HG02610 (cell line): Measurements from ENCODE around the gene FXYD1.
"Not testable (repeated sequence)": the region's sequence is repeated elsewhere in the genome, so short reads cannot be mapped to it uniquely, and the experiment has no call there.

ENCODE experiments used
- ATAC-seq: cut with Tn5 transposase; IDR thresholded peaks from one replicate; pipeline ENCODE4 v1.9.1; 2021; ENCODE audit warnings: mild to moderate bottlenecking, moderate library complexity; ENCODE audit not compliant: unreplicated experiment

FXYD1 gene

GRCh38 chr19:35141837-35142605 lies 3.4 kb downstream of the FXYD1 start:
- no peak for ATAC-seq

- no peak for ATAC-seq
These were observed 4.1 kb downstream of the FXYD1 start for GRCh38 chr19:35142606-35143230.

- no peak for ATAC-seq
These were observed 4.6 kb downstream of the FXYD1 start, which contains the start of gene FXYD7 for GRCh38 chr19:35143231-35143715. TSS of gene FXYD7 (plus strand) at chr19:35143255. CDS start at chr19:35143334, 79 bp downstream.

- ATAC-seq: no peak
These were observed 5.2 kb downstream of the FXYD1 start for GRCh38 chr19:35143818-35144217.

GRCh38 chr19:35144259-35144599 lies 5.6 kb downstream of the FXYD1 start:
- ATAC-seq: no peak

- ATAC-seq: no peak
These were observed 6.2 kb downstream of the FXYD1 start for GRCh38 chr19:35144600-35145436.

- no peak for ATAC-seq
These were observed 8.3 kb downstream of the FXYD1 start for GRCh38 chr19:35146746-35147459.

- no peak for ATAC-seq
These were observed 10.8 kb downstream of the FXYD1 start for GRCh38 chr19:35149463-35149862.

GRCh38 chr19:35150445-35150844 lies 11.8 kb downstream of the FXYD1 start:
- ATAC-seq: no peak

GRCh38 chr19:35151273-35152065 lies 12.8 kb downstream of the FXYD1 start:
- no peak for ATAC-seq

GRCh38 chr19:35153129-35153522 lies 14.5 kb downstream of the FXYD1 start:
- not testable (repeated sequence) for ATAC-seq

GRCh38 chr19:35153701-35154524 lies 15.3 kb downstream of the FXYD1 start:
- no peak for ATAC-seq

- no peak for ATAC-seq
These were observed 16.1 kb downstream of the FXYD1 start, which contains the start of gene FXYD5 for GRCh38 chr19:35154525-35155406. TSS of gene FXYD5 (plus strand) at chr19:35154735. CDS start at chr19:35155551, 816 bp downstream.

- ATAC-seq: no peak
These were observed 16.8 kb downstream of the FXYD1 start for GRCh38 chr19:35155441-35155840.

GRCh38 chr19:35155981-35156672 lies 17.5 kb downstream of the FXYD1 start:
- no peak for ATAC-seq

- ATAC-seq: no peak
These were observed 18.0 kb downstream of the FXYD1 start for GRCh38 chr19:35156673-35157014.

- ATAC-seq: no peak
These were observed 18.8 kb downstream of the FXYD1 start for GRCh38 chr19:35157431-35157830.

GRCh38 chr19:35159606-35160005 lies 21.0 kb downstream of the FXYD1 start:
- ATAC-seq: no peak
